ENCODE measurements around the gene TREML4.

- TF ChIP-seq EZH2phosphoT487 (IDR thresholded peaks at IDR 0.05; ENCODE audit: borderline replicate concordance) = no peak
- TF ChIP-seq CTCF (IDR thresholded peaks at IDR 0.05 in 2 of 3, conservative IDR thresholded peaks at IDR 0.05 in 1 of 3; ENCODE audit: borderline replicate concordance in 1 of 3, insufficient read depth in 1 of 3, low read depth in 2 of 3, low read length in 2 of 3) = no peak
- TF ChIP-seq REST (IDR thresholded peaks at IDR 0.05; ENCODE audit: low read depth) = no peak
- no peak for TF ChIP-seq TCF7L2 (IDR thresholded peaks at IDR 0.05; ENCODE audit: borderline replicate concordance, extremely low read depth, insufficient read depth, insufficient read length)
- no peak for TF ChIP-seq MAX (IDR thresholded peaks at IDR 0.05)
Measured at GRCh38 chr6:41197234-41197633, 30.9 kb upstream of the TREML4 start.
